ENCODE data around the gene CCDC142.

Gene CCDC142

DNA sequence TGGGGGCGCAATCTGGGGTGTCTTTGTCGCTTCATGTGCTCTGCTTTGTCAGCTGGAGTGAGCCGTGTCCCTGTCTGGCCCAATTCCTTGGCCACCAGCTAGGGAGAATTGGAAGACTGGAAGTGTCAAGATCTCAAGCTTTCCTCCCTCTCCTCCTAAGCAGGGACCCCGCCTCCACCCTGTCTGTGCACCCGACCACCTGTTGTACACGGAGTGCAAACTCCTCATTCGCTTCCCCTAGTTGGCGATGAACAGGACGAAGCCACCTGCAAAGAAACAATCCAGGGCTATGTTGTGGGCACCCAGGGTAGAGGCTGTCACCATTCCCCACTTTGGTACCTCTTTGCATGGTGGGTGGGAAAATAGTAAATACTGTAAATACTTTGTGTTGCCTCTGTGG lies 44.9 kb upstream of the CCDC142 start:
- Histone ChIP-seq H3K4me1 (ENCODE audit: low read length) (peaks cover 14% of the 10 kb centered on the region), H4K20me1 (ENCODE audit: insufficient read depth, low read length) (no peaks in the 10 kb centered on the region), H3K79me2 (ENCODE audit: low read length) (peaks cover 42% of the 10 kb centered on the region), H3K9ac (ENCODE audit: low read length) (no peak overlapping the region), H3F3A (ENCODE audit: insufficient read depth, low read length) (peaks cover 15% of the 10 kb centered on the region; the same call in 1 of the 2 replicates), H3K4me3 (ENCODE audit: low read length) (no peak overlapping the region), H2AFZ (ENCODE audit: low read length) (no peak overlapping the region), H3K27me3 (replicated peaks; ENCODE audit: insufficient read depth, low read length) (0 out of 2 replicates have a peak, but pooled peaks cover under 1% of the 10 kb centered on the region), H3K27ac (ENCODE audit: low read length) (no peak overlapping the region), H3K36me3 (replicated peaks; ENCODE audit: insufficient read depth, low read length) (peaks cover 11% of the 10 kb centered on the region), H3K9me2 (replicated peaks; ENCODE audit: insufficient read depth, low read length) (no peaks in the 10 kb centered on the region), H3K9me3 (replicated peaks; ENCODE audit: insufficient read depth, low read length) (no peaks in the 10 kb centered on the region), H3K4me2 (ENCODE audit: low read depth, low read length) (peak overlapping the region; percentile 90; the same call in 1 of the 2 replicates)
- DNase-seq, result no peak
- TF ChIP-seq EZH2phosphoT487 (IDR thresholded peaks at IDR 0.05; ENCODE audit: low read length) (no peak), EZH2 (optimal IDR thresholded peaks at IDR 0.05; ENCODE audit: low read depth, low read length) (no peak)
- TF ChIP-seq, protein P1, sequence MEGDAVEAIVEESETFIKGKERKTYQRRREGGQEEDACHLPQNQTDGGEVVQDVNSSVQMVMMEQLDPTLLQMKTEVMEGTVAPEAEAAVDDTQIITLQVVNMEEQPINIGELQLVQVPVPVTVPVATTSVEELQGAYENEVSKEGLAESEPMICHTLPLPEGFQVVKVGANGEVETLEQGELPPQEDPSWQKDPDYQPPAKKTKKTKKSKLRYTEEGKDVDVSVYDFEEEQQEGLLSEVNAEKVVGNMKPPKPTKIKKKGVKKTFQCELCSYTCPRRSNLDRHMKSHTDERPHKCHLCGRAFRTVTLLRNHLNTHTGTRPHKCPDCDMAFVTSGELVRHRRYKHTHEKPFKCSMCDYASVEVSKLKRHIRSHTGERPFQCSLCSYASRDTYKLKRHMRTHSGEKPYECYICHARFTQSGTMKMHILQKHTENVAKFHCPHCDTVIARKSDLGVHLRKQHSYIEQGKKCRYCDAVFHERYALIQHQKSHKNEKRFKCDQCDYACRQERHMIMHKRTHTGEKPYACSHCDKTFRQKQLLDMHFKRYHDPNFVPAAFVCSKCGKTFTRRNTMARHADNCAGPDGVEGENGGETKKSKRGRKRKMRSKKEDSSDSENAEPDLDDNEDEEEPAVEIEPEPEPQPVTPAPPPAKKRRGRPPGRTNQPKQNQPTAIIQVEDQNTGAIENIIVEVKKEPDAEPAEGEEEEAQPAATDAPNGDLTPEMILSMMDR (IDR thresholded peaks at IDR 0.05; ENCODE audit: low read length), result no peak

DNA sequence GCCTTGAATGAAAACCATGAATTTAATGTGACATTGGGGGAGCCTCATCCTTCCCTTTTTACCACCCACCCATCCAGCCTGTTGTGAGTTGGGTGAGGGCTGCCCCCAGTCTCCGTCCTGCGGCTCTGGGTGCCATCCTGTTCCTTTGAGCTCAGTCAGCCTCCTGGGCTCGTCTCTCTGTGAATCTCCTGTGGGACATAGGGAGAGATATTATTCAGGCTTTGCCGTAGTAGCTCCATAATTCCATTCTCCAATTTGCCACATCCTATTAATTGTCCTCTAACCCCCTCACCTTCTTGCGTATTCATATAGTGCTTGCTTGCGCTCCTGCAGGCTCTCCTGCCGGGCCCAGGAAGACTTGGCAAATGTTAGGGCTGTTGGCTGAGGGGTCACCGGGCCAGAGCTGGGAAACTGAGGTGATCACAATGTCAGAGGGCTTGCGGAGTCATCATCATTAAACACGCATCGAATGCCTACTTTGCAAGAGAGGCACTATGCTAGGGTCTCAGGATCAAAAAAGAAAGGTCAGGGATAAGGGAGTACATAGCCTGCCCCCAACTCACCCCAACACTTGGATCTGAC lies 43.9 kb upstream of the CCDC142 start:
- Histone ChIP-seq H3K79me2 (ENCODE audit: low read length) (peaks cover 42% of the 10 kb centered on the region), H3K4me1 (ENCODE audit: low read length) (peaks cover 14% of the 10 kb centered on the region), H3K27me3 (replicated peaks; ENCODE audit: insufficient read depth, low read length) (0 out of 2 replicates have a peak, but pooled peaks cover 9% of the 10 kb centered on the region), H3F3A (ENCODE audit: insufficient read depth, low read length) (peaks cover 15% of the 10 kb centered on the region; the same call in 1 of the 2 replicates), H3K4me3 (ENCODE audit: low read length) (no peak overlapping the region), H3K4me2 (ENCODE audit: low read depth, low read length) (no peak overlapping the region), H3K9me2 (replicated peaks; ENCODE audit: insufficient read depth, low read length) (no peaks in the 10 kb centered on the region), H3K27ac (ENCODE audit: low read length) (no peak overlapping the region), H3K9me3 (replicated peaks; ENCODE audit: insufficient read depth, low read length) (no peaks in the 10 kb centered on the region), H3K36me3 (replicated peaks; ENCODE audit: insufficient read depth, low read length) (peaks cover 11% of the 10 kb centered on the region), H4K20me1 (ENCODE audit: insufficient read depth, low read length) (no peaks in the 10 kb centered on the region), H2AFZ (ENCODE audit: low read length) (no peak overlapping the region), H3K9ac (ENCODE audit: low read length) (no peak overlapping the region)
- DNase-seq, result no peak
- TF ChIP-seq EZH2phosphoT487 (IDR thresholded peaks at IDR 0.05; ENCODE audit: low read length) (no peak), EZH2 (optimal IDR thresholded peaks at IDR 0.05; ENCODE audit: low read depth, low read length) (no peak)
- TF ChIP-seq, protein P1 (IDR thresholded peaks at IDR 0.05; ENCODE audit: low read length), result no peak

DNA sequence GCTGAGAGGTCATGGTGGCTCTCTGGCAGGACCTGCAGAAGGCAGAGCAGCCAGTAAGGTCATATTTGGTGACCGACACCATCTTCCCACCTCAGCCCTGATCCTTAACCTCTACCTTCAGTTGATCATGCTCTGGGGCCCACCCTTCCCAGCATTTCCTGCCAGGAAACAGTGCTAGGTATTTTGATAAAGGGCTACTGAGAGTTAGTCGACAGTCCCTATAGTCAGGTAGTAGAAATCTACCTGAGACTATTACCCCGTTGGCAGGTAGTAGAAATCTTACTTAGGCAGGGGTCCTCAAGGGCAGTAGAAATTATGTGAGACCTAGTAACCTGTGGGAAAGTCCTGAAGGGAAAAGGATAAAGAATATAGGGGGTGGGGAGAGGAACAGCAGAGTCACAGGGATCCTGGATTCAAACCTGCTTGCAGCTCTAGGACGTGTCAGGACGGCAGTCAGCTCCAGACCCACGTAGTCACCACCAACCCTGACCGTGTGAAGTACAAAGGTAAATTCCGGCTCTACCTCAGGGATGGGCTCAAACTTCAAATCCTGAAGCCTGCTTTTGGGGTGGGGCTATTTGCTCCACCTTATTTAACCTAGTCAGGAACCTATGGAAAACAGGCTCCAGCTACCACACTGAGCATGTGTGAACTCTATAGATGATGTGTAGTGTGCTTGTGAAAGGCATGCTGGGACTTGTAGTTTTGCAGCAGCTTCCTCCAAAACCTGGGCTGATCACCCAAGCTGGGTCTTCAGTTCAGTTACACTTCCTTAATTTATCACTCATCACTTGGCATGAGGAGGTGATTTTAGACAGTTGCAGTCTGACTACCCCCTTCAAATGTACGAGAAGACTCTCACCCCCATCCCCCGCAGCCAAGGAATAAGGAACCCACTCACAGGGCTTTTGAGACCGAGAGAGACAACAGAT lies 43.2 kb upstream of the CCDC142 start, which contains the start of gene DQX1:
Gene DQX1 (minus strand): TSS at position 515 of the 932 bp plus-strand sequence. CDS start 502 bp downstream, at position 13.
- Histone ChIP-seq H3K27ac (ENCODE audit: low read length) (no peak within 1 kb of the TSS), H2AFZ (ENCODE audit: low read length) (no peak within 1 kb of the TSS), H3K4me3 (ENCODE audit: low read length) (no peak within 1 kb of the TSS), H4K20me1 (ENCODE audit: insufficient read depth, low read length) (no peaks in the 10 kb centered on the region), H3F3A (ENCODE audit: insufficient read depth, low read length) (peaks cover 15% of the 10 kb centered on the region; the same call in 1 of the 2 replicates), H3K9me3 (replicated peaks; ENCODE audit: insufficient read depth, low read length) (no peaks in the 10 kb centered on the region), H3K79me2 (ENCODE audit: low read length) (peaks cover 36% of the 10 kb centered on the region), H3K36me3 (replicated peaks; ENCODE audit: insufficient read depth, low read length) (peaks cover 11% of the 10 kb centered on the region), H3K4me1 (ENCODE audit: low read length) (peaks cover 14% of the 10 kb centered on the region), H3K9me2 (replicated peaks; ENCODE audit: insufficient read depth, low read length) (no peaks in the 10 kb centered on the region), H3K9ac (ENCODE audit: low read length) (no peak within 1 kb of the TSS), H3K27me3 (replicated peaks; ENCODE audit: insufficient read depth, low read length) (0 out of 2 replicates have a peak, but pooled peaks cover 10% of the 10 kb centered on the region), H3K4me2 (ENCODE audit: low read depth, low read length) (no peak within 1 kb of the TSS)
- peak; percentile 34 for DNase-seq
- TF ChIP-seq, protein P1 (IDR thresholded peaks at IDR 0.05; ENCODE audit: low read length), result no peak
- no peak for TF ChIP-seq EZH2 (optimal IDR thresholded peaks at IDR 0.05; ENCODE audit: low read depth, low read length)
- TF ChIP-seq EZH2phosphoT487 (IDR thresholded peaks at IDR 0.05; ENCODE audit: low read length), result no peak

Measured in MM.1S (cell line).